Activated T-cell treated with anti-CD3 and anti-CD28 coated beads, Interleukin-2, amount 50 U/mL, for 48 hours (primary cell): ENCODE results near the gene ASB2.

Experiments
- DNase-seq, 2 experiments: peaks; one replicate each; pipeline ENCODE4 v3.0.0-alpha.2; 2020

ASB2 gene

GRCh38 chr14:93898081-93898611 is 78.2 kb downstream of the ASB2 start:
- no peak for DNase-seq

GRCh38 chr14:93897476-93897845 is 78.9 kb downstream of the ASB2 start:
- DNase-seq = no peak

GRCh38 chr14:93895023-93895604 is 81.3 kb downstream of the ASB2 start:
- no peak for DNase-seq

GRCh38 chr14:93893661-93894261 is 82.6 kb downstream of the ASB2 start:
- DNase-seq = no peak

GRCh38 chr14:93892923-93893558 is 83.3 kb downstream of the ASB2 start:
- peak; percentile 85 for DNase-seq

DNA sequence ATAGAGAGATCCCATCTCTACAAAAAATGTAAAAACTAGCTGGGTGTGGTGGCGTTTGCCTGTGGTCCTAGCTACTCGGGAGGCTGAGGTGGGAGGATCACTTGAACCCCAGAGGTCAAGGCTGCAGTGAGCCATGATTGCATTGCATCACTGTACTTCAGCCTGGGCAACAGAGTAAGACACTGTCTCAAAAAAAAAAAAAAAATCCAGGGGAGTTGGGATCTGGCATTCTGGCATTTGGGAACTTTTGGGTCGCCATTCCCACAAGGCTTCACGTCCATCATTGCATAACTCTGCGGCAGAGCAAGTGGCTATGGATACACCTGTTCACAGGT is 83.9 kb downstream of the ASB2 start:
- no peak for DNase-seq

DNA sequence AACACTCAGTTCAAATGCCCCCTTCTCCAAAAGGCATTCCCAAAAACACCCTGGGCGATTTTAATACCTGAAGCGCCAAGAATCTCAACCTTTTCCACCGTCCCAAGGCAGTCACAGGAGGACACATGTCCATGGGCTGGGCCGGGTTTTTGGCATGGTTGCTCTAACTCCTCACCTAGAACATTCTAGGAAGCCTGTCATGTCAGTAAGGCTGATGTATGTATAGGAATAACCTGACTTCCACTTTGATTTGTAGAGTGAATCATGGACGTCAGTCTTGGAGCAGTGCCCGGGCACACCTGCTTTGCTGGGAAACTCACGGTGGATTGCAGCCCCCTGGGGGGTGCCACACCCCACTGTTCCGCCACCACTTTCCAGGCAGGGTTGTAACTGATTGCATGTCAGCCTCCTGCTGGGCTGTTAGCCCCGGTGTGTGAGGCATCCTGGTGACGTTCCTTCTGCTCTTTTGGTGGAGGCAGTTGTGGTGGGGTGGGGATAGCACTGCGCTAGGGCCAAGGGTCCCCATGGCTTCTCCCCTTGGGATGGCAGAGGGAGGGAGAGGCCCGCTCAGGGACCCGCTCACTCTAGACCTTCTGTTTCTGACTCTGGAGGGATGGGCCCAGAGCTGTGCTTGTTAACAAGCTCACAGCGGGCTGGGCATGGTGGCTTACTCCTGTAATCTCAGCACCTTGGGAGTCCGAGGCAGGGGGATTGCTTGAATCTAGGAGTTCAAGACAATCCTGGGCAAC is 84.4 kb downstream of the ASB2 start:
- DNase-seq = no peak

DNA sequence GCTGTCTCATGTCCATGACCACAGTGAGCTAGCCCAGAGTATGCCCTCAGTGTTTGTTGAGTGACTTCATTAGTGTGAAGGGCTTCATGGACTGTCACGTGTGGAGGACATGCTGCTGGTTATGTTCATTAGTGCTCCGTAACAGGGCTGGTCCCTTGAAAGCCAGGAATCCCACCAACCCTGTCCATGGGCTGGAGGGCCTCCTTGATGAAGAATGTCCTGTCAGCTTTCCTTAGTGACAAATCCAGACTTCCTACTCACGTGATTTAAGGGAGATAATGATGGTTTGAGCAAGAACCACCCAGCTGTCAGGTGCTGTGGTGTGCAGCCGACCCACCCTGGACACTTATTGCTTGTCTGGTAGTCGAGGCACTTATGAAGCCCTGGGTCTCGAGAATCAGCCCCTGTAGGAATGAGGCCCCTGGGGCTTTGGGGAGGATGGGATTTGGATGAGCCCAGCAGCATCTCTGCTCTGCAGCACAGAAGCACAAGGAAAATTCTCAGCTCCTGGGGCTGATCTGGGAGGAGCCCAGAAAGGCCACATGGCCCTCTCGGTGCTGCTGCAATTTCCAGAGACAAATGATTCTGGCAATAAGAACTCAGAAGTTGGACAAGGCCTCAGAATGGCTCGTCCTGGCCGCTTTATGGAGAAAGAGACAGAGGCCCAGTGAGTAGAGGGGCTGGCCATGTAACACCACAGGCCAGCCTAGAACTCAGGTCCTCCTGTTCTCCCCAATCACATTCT is 86.5 kb downstream of the ASB2 start:
- no peak for DNase-seq

GRCh38 chr14:93888995-93889394 is 87.4 kb downstream of the ASB2 start:
- no peak for DNase-seq

DNA sequence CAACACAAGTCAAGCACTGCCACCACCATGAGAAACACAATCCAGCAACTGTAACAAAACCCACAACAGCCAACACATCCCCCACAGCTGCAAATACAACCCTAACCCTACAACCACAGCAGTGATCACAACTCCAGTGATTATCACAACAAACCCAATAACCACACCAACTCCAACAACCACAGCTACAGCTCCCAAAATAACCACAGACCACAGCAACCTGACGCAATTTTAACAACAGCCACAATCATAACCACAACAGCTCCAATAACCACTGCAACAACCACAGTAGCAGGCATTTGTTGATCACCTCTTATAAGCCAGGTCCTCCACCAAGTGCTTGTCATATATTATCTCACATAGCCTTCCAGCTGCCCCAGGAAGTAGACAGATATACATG is 91.4 kb downstream of the ASB2 start:
- DNase-seq = no peak
